ENCODE data around the gene NOD2. TPM values are rescaled to one million over a fixed set of nuclear protein-coding genes. Genes with fewer than 3 reads are reported as not detected.

The NOD2 gene
- total and polyA plus RNA-seq, 2 experiments from 2014 or later: 0.27 to 0.66 TPM

DNA sequence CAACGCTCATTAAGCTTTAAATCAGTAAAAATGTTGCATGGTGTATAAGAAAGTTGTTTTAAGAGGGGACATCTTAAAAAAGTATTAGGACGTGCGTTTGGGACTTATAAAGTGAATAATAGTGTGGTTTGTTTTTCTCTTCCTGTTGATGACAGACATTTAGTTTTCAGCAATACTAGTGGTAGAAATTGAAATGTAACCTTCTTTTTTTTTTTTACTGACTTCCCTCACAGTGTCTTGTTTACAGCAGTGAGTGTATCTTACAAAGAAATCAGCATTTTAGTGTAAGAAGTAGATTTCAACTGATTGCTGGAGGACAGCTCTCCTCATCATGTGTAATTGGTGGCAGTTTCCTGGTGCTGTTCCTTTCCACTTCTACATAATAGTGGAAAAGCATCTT is 88.1 kb downstream of the NOD2 start:
- ATAC-seq (no peak), DNase-seq (ENCODE audit: low spot score) (no peak)
- Histone ChIP-seq H4K20me1 (replicated peaks; ENCODE audit: insufficient read depth) (no peaks in the 10 kb centered on the region), H3K27me3 (ENCODE audit: insufficient read depth) (no peaks in the 10 kb centered on the region), H3K36me3 (ENCODE audit: insufficient read depth) (no peaks in the 10 kb centered on the region; the same call in 1 of the 2 replicates), H3K4me2 (no peak overlapping the region), H3K4me1 (ENCODE audit: insufficient read depth) (no peaks in the 10 kb centered on the region), H3K27ac (ENCODE audit: low read depth) (no peak overlapping the region), H3F3A (replicated peaks; ENCODE audit: low read depth) (no peaks in the 10 kb centered on the region), H3K79me2 (replicated peaks; ENCODE audit: insufficient read depth) (no peaks in the 10 kb centered on the region), H3K9me2 (ENCODE audit: insufficient read depth) (no peaks in the 10 kb centered on the region), H2AFZ (no peak overlapping the region), H3K4me3 (no peak overlapping the region)
- Mint-ChIP-seq H3K27ac (peak overlapping the region; percentile 84; the same call in 1 of the 2 replicates), H3K4me1 (no peaks in the 10 kb centered on the region), H3K9me3 (no peaks in the 10 kb centered on the region), H3K36me3 (ENCODE audit: low read depth) (no peaks in the 10 kb centered on the region; the same call in 2 of the 3 replicates), H3K27me3 (ENCODE audit: insufficient read depth, low read depth, poor library complexity) (peaks cover 1% of the 10 kb centered on the region), H3K4me3 (no peak overlapping the region)
- TF ChIP-seq CTCF (conservative IDR thresholded peaks at IDR 0.05; ENCODE audit: low read depth in 2 of 2): no peak
- no peak for TF ChIP-seq EZH2 (IDR thresholded peaks at IDR 0.05; ENCODE audit: low read depth, unreplicated experiment)
- TF ChIP-seq NANOG (IDR thresholded peaks at IDR 0.05; ENCODE audit: borderline replicate concordance): no peak
- no peak for TF ChIP-seq JUNB (IDR thresholded peaks at IDR 0.05; ENCODE audit: unreplicated experiment)
- TF ChIP-seq CREB1 (CRISPR knock-in tag; IDR thresholded peaks at IDR 0.05; ENCODE audit: low read depth): no peak

Small RNAs within 50 kb of the gene (microRNA-seq; reads per million reads assigned to microRNA genes)
- gene MIR3181: 0.89 reads per million

Small RNAs within 50 kb of the gene (small RNA-seq; reads per million reads assigned to genes)
- gene MIR3181 (ENCODE audit: low replicate concordance): not detected

Other genes starting within 250 kb of the NOD2 start
- gene NKD1, start 145.2 kb upstream of the NOD2 start, total RNA-seq (2014; rRNA removed; shearing (Covaris generic)): 1.6 and 2.1 TPM in 2 replicates
- gene NKD1, start 145.2 kb upstream of the NOD2 start, polyA plus RNA-seq (2016; fragmentation: Nextera tagmentation; extraction: Ambion mirVana): 2.3 and 2.5 TPM in 2 replicates
- gene SNX20, start 12.3 kb upstream of the NOD2 start, total RNA-seq (2014; rRNA removed; shearing (Covaris generic)): not detected in 2 replicates
- gene SNX20, start 12.3 kb upstream of the NOD2 start, polyA plus RNA-seq (2016; fragmentation: Nextera tagmentation; extraction: Ambion mirVana): not detected in 2 replicates
- gene CYLD, start 48.5 kb downstream of the NOD2 start, total RNA-seq (2014; rRNA removed; shearing (Covaris generic)): 17.4 and 30.9 TPM in 2 replicates
- 5.7 and 6.9 TPM in 2 replicates for gene CYLD, start 48.5 kb downstream of the NOD2 start, polyA plus RNA-seq (2016; fragmentation: Nextera tagmentation; extraction: Ambion mirVana)